ENCODE data around the gene SLCO3A1.

GRCh38 chr15:92033314-92033713 is 179.8 kb downstream of the SLCO3A1 start:
- TF ChIP-seq RELA (CRISPR knock-in tag; IDR thresholded peaks at IDR 0.05; ENCODE audit: borderline replicate concordance) (no peak), CTCF (IDR thresholded peaks at IDR 0.05) (no peak), ETV6 (CRISPR knock-in tag; IDR thresholded peaks at IDR 0.05) (no peak), NFE2L1 (CRISPR knock-in tag; IDR thresholded peaks at IDR 0.05) (no peak), ZNF263 (CRISPR knock-in tag; IDR thresholded peaks at IDR 0.05; ENCODE audit: low read depth) (no peak), IRF2 (CRISPR knock-in tag; IDR thresholded peaks at IDR 0.05; ENCODE audit: borderline replicate concordance, low read depth) (no peak), SP1 (CRISPR knock-in tag; conservative IDR thresholded peaks at IDR 0.05) (no peak), ZNF232 (CRISPR knock-in tag; IDR thresholded peaks at IDR 0.05) (no peak), MAX (CRISPR knock-in tag; IDR thresholded peaks at IDR 0.05) (no peak), ZNF423 (CRISPR knock-in tag; IDR thresholded peaks at IDR 0.05) (no peak), JUN (CRISPR knock-in tag; IDR thresholded peaks at IDR 0.05) (no peak), CBFB (CRISPR knock-in tag; IDR thresholded peaks at IDR 0.05; ENCODE audit: low read depth) (no peak), ESRRA (CRISPR knock-in tag; IDR thresholded peaks at IDR 0.05; ENCODE audit: borderline replicate concordance) (no peak)
